Activated effector memory CD4-positive, alpha-beta T cell treated with Interleukin-2 at 50 U/mL for 16 hours (primary cell): ENCODE data around the gene ALDH1A1.

Experiments
- DNase-seq: peaks from one replicate; pipeline ENCODE4 v3.0.0-alpha.2; 2020

ALDH1A1 gene

DNA sequence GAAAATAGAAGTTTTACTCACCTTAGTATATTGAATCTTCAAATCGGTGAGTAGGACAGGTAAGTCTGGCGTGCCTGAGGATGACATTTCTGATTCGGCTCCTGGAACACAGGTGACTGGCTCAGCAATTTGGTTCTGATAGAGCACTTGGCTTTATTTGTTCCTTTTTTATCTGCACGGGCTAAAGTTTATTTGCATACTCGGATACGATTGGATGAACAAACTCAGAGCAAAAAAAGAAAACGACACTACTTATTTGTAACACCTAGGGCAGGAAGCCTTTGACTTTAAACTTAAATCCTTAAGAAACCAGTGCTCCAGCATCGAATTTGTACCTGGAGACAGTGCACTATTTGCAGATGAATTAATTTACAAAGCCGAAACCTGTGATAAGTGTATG lies at the start of gene ALDH1A1:
ALDH1A1 (minus strand) TSS at position 140 of the 400 bp plus-strand sequence; CDS start at position 87, 53 bp downstream.
- no peak for DNase-seq

DNA sequence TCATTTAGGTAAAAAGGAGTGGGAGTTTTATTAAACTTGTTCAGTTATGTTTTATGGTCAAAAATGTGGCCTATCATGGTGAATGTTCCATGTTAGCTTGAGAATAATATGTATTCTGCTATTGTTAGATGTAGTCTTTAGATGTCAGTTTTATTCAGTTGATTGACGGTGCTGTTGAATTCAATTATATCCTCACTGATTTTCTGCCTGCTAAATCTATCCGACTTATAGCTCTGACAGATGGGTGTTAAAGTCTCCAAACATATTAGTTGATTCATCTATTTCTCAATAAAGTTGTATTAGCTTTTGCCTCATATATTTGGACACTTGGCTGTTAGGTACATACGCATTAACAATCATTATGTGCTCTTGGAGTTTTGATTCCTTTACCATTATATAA lies 49.0 kb upstream of the ALDH1A1 start:
- DNase-seq: no peak

DNA sequence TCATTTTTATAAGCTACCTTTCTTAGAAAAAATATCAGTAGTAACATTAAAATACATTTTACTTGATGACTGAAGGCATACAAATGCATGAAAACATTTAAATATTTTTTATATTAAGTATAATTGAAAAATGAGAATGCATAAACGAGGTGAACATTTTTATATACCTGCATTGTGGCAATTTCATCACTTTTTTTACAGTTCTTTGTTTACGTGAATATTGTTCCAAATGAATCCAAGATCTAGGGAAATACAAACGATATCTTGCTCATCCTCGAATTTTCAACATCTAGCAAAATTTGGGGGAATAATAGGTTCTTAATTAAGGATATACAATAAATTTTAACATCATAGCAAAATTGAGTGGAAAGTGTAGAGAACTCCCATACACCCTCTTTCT lies 45.5 kb upstream of the ALDH1A1 start:
- no peak for DNase-seq

DNA sequence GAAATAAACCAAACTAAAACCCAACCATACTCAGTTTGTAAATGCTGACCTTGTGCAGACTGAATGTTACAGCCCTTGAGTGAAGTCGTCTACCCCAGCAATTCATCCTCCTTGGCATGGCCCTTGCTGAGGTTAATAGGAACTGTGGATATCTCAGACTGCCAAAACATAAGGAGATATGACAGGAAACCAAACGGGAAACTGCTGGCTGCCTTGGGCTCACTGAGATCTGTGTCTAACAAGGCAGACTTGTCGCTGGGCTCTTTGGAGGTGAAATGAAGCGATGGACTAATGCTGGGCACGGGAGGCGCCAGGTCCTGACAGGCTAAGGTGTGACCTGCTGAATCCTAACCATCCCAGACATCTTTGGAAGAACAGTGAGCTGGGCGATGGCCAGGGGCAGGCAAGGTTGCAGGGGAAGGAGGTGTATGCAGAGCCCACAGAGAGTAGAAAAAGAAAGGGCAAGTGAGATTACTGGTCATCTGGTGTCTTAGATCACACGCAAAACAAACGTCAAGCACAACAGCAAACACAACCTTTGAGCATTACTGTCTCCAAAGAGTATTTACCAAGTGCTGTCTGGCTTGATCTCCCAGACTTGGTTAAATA lies 44.6 kb upstream of the ALDH1A1 start:
- DNase-seq: no peak

DNA sequence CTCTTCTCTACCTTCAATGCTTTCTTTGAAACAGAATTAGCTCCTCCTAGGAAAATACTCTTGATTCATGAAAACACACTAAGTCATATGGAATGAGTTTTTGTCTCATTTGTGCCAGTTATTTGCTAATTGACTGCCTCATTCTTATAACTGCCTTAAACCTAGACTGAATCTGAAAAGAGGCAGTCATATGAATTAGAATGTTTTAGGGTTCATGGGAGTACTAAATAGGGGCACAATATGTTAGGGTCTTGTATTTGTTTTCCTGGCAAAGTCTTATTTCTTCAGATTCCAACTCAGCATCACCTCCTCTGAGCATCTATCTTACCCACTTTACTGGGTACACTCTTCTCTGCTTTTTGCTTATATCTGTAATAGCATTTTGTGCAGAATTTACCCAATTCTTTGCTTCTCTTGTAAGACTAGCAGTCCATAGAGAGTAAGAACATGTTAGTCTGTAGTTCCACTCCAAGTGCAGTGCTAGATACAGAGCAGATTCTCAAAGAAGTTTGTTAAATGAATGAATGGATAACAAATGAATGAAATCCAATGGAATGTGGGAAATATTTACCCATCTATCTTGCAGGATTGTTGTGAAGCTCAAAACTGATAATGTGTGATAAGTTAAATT lies 43.9 kb upstream of the ALDH1A1 start:
- no peak for DNase-seq

DNA sequence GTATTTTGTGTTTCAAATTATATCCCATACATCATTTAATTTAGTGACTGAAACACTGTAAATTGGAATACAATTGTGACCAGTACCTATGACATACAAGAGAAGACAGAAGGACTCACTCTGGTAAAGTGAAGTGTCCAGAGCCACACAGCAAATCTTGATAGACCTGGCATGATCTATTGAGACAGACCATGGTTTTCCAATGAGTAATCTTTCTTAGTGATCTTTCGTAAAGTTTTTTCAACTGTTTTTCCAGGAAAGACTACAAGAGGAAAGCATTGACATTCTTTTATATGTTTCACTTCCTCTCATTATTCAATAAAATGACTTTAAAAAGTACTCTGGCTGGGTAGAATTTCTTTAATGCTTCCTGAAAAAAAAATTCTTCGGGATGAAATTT lies 43.3 kb upstream of the ALDH1A1 start:
- no peak for DNase-seq

DNA sequence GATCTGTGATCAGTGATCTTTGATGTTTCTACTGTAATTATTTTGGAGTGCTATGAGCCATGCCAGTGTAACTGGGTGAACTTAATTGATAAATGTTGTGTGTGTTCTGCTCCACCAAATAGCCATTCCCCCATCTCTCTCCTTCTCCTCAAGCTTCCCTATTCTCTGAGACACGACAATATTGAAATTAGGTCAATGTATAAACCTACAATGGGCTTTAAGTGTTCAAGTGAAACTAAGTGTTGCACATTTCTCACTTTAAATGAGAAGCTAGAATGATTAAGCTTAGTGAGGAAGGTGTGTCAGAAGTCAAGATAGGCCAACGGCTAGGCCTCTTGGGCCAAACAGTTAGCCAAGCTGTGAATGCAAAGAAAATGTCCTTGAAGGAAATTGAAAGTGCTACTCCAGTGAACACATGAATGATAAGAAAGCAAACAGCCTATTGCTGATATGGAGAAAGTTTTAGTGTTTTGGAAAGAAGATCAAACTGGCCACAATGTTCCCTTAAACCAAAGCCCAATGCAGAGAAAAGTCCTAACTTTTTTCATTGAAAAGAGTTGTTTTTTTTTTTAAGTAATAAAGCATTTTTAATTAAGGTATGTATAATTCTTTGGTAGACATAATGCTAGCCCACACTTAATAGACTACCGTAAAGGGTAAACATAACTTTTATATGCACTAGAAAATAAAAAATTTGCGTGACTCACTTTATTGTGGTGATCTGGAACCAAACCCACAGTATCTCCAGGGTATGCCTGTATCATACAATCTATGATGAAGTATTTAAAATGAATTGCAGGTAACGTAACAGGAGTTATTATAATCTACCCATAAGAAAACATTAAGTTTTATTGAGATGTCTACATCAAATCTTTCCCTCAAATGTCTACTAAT lies 42.5 kb upstream of the ALDH1A1 start:
- DNase-seq: no peak

DNA sequence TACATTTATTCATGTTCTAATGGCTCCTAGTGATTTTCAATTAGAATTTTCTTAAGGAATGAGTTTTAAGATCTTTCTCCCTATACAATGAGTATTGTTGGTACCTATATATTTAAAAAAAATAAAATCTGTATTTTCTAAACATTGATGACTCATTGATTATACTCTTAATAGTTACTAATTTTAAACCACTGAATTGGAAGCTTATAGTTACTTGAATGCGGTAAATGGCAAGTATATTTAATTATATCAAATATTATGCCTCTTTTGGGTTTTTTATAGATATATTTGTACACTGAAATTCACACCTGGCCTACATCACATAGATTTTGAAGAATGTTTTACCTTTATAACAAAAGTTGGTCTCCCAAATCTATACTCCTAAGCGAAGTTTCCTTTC lies 38.9 kb upstream of the ALDH1A1 start:
- DNase-seq: no peak

DNA sequence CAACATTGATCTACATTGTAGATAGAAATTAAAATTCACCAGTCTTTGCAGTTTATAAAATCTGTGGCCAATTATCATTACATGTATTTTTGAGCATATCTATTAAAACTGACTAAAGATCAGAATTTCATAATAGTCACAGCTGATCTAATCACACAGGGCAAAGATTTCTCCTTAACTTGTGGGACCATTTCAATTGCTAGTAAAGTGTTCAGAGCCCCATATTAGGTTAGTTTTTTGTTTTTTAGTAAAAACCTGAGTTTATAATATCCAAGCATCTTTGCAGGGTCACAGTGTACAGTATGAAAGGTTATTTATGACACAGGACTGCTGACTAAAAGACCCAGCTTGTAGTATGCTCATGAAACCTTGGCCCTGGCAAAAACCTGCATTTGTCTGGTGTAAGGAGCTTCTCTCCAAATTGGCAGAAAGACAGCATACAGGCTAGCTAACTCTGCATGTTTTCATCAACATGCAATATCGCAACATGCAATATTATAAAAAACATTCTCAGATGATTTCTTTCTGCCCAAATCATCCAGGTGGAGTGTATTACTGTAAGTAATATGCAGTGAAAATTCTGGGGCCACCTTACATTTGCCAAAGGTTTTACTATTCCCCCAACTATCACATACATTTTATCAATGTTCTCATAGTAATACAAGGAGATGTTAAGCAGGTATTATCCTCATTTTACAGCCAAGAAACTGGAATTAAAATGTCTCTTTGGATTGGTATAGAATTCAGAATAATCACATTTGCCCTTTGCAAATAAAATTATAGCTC lies 37.7 kb upstream of the ALDH1A1 start:
- DNase-seq: no peak

DNA sequence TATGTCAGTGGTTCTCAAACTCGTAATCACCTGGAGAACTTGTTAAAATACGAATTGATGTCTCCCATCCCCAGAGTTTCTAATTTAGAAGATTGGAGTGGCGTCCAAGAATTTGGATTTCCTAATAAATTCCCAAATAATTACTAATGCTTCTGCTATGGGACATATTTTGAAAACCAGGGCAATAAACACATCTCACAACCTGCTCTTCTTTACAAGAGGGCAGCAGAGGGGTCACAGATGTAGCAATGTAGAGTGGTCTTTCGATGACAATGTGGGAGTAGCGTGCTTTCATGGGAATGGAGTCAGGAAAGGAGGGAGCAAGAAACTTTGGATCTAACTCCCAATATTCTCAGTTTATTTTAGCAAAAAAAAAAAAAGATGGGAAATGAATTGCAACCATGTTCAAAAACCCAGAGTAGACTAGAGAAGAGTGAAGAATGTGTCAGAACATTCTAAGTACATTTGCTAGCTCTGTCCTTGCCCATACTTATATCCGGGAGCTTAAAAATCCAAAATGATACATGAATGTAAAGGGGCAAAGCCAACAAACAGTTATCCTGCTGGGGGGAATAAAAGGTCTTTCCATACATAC lies 33.8 kb upstream of the ALDH1A1 start:
- no peak for DNase-seq

DNA sequence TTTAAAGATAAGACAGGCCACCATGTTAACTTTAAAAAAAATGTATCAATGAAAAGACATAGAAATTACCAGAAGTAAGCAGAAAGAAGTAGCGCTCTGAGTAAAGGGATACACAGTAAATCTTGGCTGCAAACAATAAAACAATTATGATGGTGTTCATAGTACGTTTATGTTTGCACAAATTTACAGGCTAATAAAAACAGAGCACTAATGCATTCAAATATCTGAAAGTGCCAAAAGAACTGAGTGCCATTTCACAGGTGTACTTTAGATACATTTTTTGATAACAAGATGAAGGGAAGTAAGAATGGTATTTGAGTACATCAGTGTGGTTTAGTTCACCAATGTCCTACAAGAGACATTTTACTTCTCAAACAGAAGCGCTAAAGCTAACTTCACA lies 32.9 kb upstream of the ALDH1A1 start:
- no peak for DNase-seq

DNA sequence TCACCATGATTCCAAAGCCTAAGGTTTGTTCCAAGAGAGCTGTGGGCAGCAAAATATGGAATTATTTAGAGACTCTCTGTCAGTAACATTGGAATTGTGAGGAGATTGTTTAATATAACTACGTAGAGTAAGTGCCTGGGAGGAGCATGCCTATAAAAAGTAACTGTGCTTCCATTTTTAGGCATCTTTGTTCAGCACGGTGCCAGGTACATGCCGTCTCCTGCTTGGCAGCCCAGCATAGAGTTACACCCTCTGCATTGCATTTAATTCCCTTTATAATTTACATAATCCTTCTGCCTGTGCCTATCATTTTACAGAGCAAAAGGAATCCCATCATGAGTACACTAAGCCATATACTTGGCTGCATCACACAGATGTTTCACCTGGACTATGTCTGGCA lies 32.1 kb upstream of the ALDH1A1 start:
- DNase-seq: no peak

DNA sequence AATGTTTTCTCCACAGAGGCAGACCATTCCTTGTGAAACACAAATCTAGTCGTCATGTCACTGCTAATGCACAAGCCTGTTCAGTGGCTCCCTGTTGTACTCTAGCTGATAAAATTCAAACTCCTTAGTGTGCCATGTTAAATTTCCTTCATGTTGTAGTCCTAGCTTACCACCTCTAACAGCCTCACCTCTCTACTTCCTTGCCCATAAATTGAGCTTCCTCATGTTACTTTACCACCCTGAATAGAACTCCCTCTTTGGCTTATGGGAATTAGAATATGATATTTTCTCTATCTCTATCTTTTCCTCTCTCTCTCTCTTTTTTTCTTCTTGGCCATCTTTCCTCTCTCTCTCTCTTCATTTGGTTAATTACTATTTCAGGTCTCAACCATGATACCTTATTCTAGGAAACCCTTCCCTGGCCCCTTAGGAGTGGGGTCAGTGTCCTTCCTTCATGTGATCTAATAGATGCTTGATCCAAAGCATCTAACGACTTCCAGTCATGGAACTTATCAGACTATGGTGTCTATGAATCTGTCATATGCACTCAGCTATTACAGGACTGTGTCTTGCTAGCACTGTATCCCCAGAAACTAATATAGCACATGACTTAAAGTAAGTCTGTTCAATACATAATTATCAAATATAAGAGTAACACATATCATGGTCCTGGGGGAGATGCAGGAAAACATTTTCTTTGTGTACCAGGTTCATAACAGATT lies 31.5 kb upstream of the ALDH1A1 start:
- DNase-seq: no peak

DNA sequence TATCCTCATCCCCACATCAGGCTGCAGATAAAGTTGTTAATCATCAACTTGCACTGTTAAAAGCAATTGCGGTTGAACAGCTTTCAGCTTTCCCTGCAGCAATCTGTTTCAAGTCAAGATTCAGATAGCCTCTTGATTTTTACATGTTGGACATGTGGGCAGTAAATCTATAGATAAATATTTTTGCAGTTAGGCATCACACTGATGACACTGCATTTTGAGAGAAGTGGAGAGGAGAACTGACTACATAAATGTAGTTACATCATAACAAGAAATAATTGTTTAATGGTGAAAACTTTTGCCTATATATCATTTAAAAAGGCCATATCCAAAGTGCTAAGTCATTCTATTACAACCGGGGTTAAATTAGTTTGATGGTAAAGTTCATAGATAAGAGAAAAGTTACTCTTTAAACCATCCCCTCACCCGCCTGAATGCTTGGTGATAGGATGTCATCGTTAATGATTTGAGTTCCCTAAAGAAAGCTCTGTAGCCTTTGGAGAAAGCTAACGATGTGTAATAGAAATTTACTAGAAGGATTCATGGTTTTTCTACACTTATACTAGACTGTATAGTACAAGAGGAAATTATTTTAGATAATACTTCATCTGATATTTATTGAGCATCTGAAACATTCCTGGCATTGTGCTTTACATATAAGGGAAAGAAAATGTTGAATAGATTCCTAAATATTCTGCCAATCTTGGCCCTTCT lies 30.8 kb upstream of the ALDH1A1 start:
- no peak for DNase-seq

DNA sequence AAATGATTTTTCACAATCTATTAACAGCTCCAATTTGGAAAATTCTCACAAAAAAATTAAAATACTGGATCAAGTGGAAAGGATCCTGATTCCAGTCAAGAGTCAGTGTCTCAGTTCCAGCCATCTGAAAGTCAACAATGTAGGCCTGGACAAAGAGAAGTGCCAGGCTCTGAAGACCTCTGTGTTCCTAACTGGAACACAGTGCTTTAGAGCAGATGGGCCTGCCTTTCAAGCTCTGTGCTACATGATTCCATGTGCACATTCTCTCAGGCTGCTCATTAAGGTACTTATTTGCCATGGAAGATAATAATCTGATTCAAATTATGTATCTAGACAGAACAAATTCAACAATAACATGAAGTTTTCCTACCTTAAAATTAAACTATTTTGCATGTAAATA lies 30.2 kb upstream of the ALDH1A1 start:
- DNase-seq: no peak

DNA sequence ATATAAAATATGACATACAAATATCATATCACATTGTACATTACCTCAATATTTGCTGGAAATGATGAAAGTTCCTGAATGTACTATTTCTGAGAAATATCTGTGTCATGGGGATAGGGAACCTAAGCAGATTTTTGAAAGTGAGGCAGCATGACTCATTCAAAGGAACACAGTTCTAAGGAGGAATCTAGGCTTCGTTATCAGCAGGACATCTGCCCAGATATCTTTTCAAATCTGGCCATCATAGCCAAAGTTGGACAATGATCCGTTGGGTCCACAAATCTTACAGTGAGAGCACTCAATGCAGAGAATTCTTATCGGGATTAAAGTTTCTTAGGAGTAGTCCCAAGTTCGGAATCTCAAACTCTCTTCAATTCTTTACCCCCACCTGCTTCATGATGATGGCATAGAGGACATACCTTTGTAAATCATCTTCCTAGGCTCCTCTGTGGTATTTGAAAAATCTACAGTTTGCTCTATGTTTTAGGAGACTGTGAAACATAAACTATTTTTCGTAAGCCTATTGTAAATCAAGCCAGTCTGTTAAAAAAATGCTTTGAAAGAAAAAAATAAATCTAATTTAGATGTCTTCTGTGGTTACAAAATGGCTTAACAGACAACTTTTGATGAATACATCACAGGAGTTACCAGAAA lies 29.4 kb upstream of the ALDH1A1 start:
- no peak for DNase-seq

DNA sequence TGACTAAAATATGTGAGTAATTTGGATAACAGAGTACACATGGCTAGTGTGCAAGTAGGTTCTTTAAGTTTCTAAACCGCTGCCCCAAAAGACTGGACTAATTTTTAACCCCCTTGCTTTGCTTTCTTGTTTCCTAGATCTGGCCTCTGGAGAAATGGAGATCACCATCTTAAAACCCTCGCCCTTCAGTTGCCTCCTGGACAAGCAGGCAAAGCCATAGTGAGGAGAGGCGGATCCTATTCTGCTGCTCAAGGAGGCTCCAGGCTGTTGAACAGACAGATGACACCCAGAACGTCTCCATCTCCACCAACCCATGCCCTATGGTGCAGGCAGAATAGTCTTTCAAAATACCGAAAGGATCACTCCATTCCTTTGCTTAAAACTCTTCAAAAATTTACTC lies 28.6 kb upstream of the ALDH1A1 start:
- no peak for DNase-seq

DNA sequence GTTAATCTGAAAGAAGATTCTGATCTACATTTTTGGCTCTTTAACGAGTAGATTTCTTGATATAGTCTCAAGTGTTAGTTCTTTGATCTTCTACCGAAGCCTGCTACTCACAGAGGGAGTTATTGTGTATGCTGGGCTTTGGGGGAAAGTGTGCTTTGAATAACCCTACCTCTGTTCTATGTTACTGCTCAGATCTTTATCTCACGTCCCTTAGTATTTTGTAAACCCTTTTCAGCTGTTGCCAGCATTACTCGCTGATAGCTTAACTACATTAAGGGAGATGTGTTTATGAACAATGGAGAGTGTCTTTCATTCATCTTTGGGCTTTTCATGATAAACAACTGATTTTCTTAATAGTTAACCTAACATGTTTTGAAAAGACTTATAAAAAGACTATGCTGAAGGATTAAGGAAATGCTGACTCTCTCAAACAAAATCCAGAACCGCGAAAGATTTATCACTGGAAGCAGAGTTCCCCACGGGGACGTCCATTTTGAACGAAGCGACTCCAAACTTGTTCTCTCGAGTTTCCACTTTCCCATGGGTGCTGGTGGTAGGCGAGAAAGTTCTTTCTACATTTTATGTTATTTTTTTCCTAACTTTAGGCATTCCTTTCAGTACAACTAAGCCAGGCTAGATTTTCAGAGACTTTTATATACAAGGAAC lies 27.9 kb upstream of the ALDH1A1 start:
- no peak for DNase-seq

DNA sequence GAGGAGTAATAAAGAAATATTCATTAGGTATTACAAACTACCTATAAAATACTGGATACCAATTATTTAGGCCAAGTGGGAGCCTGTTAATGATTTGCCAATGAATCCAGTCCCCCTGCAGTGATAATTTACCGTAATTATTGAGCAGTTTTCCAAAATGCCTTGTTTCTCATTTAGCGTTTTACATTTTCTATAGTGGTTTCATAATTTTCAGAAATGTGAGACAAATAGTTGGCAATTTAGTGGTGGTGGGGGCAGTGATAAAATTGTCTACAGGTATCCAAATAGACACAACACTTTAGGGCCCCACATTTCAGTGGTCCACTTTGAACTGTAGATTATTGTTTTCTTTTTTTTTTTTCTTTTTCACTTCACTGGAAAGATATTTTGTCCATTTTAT lies 27.3 kb upstream of the ALDH1A1 start:
- no peak for DNase-seq

DNA sequence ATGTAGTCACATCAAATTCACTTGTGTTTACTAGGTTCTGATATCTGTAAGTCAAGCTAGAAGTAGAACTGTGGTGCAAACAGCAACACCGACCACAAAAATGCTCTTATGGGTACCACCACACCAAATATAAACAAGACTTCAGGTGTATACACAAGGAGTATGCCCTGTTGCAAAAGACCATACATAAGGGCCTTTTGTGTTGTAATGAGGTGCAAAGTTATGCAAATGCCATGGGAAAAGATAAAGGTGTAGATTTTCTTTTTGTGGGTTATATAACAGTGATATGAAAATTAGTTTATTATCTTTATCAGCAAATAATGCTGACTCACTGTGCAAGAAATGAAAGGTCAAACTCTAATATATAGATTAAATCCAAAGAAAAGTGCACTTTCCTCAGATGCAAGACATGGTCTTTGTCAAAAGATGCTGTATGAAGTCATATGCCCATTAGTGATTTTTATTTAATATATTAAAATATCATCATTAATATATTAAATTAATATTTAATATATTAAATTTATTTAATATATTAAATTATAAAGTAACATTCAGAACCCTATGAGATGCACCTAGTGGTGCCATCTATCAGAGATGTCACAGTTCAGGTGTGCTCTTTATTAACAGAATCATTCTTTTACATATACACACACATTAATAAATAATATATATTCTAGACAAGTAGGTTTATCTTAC lies 26.7 kb upstream of the ALDH1A1 start:
- DNase-seq: no peak
